Measurements from ENCODE around the gene CREB5. TPM values are rescaled to one million over a fixed set of nuclear protein-coding genes. Genes with fewer than 3 reads are reported as not detected.
A peak's percentile ranks its signal among the peaks of the same experiment; 100 is the strongest.

CREB5 gene
- total RNA-seq, 1 experiment from 2014 or later, result 1.3 TPM

DNA sequence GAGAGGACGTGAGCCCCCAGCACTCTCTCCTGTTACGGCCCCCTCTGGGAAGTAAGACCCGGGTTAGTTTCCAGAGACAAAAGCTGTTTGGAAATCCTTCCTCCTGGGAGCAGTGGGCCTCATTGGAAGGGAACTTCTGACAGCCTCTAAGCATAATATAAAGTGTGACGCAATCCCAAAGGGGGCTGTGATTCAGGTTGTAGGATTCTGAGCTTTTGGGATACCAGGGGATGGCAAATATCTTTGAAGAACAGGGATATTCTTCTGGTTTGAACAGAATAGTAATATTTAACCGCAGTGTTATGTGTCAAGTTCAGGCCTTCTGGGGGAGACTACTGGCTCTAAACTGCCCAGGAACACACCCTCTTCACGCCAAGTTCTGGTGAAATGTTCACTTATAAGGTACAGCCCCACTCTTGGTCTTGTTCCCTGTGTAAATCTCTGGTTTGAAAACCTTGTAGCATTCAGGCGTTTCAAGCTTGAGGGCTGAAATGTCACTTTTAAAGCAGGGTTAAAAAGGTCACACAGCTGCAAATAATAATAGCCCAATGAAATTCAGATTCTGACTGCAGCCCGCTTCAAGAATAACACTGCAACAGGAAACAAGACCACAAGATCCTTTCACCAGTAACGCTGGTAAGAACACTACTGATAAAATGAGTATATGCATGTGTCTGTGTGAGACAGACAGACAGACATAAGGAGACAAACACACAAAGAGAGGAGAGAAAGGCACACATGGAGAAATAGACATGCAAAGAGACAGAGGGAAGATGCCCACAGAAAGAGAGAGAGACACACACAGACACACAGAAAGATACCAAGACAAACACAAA lies 69.0 kb downstream of the CREB5 start (continued):
- TF ChIP-seq, protein P1, sequence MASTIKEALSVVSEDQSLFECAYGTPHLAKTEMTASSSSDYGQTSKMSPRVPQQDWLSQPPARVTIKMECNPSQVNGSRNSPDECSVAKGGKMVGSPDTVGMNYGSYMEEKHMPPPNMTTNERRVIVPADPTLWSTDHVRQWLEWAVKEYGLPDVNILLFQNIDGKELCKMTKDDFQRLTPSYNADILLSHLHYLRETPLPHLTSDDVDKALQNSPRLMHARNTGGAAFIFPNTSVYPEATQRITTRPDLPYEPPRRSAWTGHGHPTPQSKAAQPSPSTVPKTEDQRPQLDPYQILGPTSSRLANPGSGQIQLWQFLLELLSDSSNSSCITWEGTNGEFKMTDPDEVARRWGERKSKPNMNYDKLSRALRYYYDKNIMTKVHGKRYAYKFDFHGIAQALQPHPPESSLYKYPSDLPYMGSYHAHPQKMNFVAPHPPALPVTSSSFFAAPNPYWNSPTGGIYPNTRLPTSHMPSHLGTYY (CRISPR knock-in tag; IDR thresholded peaks at IDR 0.05), result no peak
- TF ChIP-seq ATF1 (CRISPR knock-in tag; IDR thresholded peaks at IDR 0.05) (no peak), NFATC4 (CRISPR knock-in tag; IDR thresholded peaks at IDR 0.05) (no peak)
- TF ChIP-seq, protein P2, sequence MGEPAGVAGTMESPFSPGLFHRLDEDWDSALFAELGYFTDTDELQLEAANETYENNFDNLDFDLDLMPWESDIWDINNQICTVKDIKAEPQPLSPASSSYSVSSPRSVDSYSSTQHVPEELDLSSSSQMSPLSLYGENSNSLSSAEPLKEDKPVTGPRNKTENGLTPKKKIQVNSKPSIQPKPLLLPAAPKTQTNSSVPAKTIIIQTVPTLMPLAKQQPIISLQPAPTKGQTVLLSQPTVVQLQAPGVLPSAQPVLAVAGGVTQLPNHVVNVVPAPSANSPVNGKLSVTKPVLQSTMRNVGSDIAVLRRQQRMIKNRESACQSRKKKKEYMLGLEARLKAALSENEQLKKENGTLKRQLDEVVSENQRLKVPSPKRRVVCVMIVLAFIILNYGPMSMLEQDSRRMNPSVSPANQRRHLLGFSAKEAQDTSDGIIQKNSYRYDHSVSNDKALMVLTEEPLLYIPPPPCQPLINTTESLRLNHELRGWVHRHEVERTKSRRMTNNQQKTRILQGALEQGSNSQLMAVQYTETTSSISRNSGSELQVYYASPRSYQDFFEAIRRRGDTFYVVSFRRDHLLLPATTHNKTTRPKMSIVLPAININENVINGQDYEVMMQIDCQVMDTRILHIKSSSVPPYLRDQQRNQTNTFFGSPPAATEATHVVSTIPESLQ (CRISPR knock-in tag; IDR thresholded peaks at IDR 0.05), result no peak
- TF ChIP-seq, protein P3, sequence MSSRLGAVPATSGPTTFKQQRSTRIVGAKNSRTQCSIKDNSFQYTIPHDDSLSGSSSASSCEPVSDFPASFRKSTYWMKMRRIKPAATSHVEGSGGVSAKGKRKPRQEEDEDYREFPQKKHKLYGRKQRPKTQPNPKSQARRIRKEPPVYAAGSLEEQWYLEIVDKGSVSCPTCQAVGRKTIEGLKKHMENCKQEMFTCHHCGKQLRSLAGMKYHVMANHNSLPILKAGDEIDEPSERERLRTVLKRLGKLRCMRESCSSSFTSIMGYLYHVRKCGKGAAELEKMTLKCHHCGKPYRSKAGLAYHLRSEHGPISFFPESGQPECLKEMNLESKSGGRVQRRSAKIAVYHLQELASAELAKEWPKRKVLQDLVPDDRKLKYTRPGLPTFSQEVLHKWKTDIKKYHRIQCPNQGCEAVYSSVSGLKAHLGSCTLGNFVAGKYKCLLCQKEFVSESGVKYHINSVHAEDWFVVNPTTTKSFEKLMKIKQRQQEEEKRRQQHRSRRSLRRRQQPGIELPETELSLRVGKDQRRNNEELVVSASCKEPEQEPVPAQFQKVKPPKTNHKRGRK (CRISPR knock-in tag; IDR thresholded peaks at IDR 0.05; ENCODE audit: borderline replicate concordance), result no peak

DNA sequence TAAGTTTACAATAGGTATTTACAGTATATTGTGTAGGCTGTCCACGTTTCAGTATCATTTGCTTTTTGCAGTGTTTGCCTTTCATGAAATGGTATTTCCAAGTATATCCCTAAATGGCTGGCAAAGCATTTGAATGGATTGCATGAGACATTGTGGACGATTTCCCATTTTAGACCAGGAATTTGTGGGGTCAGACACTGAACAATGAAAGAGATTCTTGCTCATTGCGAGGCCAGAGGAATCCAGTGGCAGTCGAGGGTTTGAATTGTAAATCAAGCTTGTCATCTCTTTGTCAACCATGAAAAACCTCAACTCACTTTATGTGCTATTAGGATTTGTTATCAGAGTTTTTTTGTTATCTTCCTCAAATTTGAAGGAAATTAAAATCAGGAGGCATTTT lies 70.8 kb downstream of the CREB5 start:
- Mint-ChIP-seq H3K4me1 (peaks cover 66% of the 10 kb centered on the region), H3K36me3 (no peaks in the 10 kb centered on the region), H3K9me3 (no peaks in the 10 kb centered on the region), H3K27me3 (ENCODE audit: low read depth) (no peaks in the 10 kb centered on the region), H3K27ac (peak overlapping the region; percentile 23; the same call in 1 of the 2 replicates), H3K4me3 (no peak overlapping the region)
- TF ChIP-seq ZNF263 (CRISPR knock-in tag; IDR thresholded peaks at IDR 0.05; ENCODE audit: low read depth), result no peak
- TF ChIP-seq, protein P4, sequence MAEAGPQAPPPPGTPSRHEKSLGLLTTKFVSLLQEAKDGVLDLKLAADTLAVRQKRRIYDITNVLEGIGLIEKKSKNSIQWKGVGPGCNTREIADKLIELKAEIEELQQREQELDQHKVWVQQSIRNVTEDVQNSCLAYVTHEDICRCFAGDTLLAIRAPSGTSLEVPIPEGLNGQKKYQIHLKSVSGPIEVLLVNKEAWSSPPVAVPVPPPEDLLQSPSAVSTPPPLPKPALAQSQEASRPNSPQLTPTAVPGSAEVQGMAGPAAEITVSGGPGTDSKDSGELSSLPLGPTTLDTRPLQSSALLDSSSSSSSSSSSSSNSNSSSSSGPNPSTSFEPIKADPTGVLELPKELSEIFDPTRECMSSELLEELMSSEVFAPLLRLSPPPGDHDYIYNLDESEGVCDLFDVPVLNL (CRISPR knock-in tag; IDR thresholded peaks at IDR 0.05; ENCODE audit: borderline replicate concordance, low read depth), result no peak
- ChIA-PET POLR2A (no interaction called here), CTCF (no interaction called here)
- no peak for ATAC-seq
- no peak for DNase-seq (ENCODE audit: low spot score)

DNA sequence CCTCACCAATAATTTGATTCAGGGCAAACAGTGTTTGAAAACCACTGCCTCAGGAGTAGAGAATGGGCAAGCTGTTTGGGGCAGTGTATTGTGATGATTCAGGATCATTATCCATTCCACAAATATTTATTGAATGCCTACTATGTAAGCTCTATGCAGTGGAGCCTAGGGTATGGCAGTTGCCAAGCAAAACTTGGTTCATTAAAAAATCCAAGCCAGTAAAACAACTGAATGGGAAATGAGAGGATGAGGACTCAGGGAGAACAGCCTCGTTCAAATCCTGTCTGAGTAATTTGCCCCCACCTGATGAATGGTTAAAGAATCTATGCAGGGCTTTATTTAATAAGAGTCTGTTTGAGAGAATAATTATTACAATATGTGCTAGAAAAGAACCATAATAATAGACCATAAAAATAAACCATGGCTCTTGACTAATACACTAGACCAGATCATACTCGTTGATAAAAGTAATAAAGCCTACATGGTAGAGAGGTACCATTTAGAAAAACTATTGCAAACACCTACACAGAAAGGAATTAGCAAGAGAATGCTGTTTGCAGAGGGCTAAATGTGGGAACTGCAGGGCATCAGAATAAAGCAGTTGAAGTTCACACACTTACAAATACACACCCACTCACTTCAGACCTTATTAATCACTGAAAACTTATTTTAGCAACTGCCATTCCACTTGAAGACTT lies 71.7 kb downstream of the CREB5 start:
- POLR2A ChIA-PET, result no interaction called here
- no peaks in the 10 kb centered on the region for H3K36me3 Mint-ChIP-seq
- no peak for DNase-seq (ENCODE audit: low spot score)
- ATAC-seq, result no peak
- no peak for TF ChIP-seq ZNF121 (CRISPR knock-in tag; IDR thresholded peaks at IDR 0.05)
- no peak overlapping the region for H3K4me3 Mint-ChIP-seq
- H3K4me1 Mint-ChIP-seq, result peaks cover 67% of the 10 kb centered on the region
- H3K27me3 Mint-ChIP-seq (ENCODE audit: low read depth), result no peaks in the 10 kb centered on the region
- CTCF ChIA-PET, result no interaction called here
- H3K27ac Mint-ChIP-seq, result no peak overlapping the region
- no peaks in the 10 kb centered on the region for H3K9me3 Mint-ChIP-seq

DNA sequence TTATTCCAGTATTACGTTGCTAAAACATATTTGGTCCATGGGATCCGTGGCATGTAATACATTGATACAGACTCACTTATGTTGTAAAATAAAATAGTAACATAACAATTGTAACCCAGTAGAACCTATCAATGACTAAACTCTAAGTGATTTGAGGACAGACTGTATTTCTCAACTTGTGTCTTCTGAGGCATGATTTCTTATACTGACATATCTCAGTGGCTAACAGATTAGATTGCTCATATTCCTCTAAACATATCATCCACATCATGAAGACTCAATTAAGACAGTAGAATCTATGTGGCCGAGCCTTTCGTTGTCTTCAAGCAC lies 72.3 kb downstream of the CREB5 start:
- CTCF ChIA-PET, result no interaction called here
- Mint-ChIP-seq H3K4me3 (no peak overlapping the region), H3K4me1 (peaks cover 62% of the 10 kb centered on the region), H3K9me3 (no peaks in the 10 kb centered on the region), H3K27me3 (ENCODE audit: low read depth) (no peaks in the 10 kb centered on the region), H3K27ac (no peak overlapping the region), H3K36me3 (no peaks in the 10 kb centered on the region)
- DNase-seq (ENCODE audit: low spot score), result no peak
- POLR2A ChIA-PET, result no interaction called here
- ATAC-seq, result no peak
- no peak for TF ChIP-seq GRHL2 (CRISPR knock-in tag; IDR thresholded peaks at IDR 0.05; ENCODE audit: insufficient replicate concordance, severe bottlenecking)
- no peak for TF ChIP-seq SMAD4 (CRISPR knock-in tag; IDR thresholded peaks at IDR 0.05)
- no peak for TF ChIP-seq OVOL2 (CRISPR knock-in tag; IDR thresholded peaks at IDR 0.05; ENCODE audit: borderline replicate concordance)
- TF ChIP-seq TEAD4 (CRISPR knock-in tag; IDR thresholded peaks at IDR 0.05), result no peak
- TF ChIP-seq, protein P4 (CRISPR knock-in tag; IDR thresholded peaks at IDR 0.05; ENCODE audit: borderline replicate concordance, low read depth), result no peak
- TF ChIP-seq GABPB1 (CRISPR knock-in tag; IDR thresholded peaks at IDR 0.05), result no peak
- TF ChIP-seq, protein P1 (CRISPR knock-in tag; IDR thresholded peaks at IDR 0.05), result no peak
- no peak for TF ChIP-seq GTF2I (CRISPR knock-in tag; conservative IDR thresholded peaks at IDR 0.05)
- TF ChIP-seq RORB (CRISPR knock-in tag; IDR thresholded peaks at IDR 0.05), result no peak
- TF ChIP-seq NFE2L1 (CRISPR knock-in tag; IDR thresholded peaks at IDR 0.05), result no peak
- TF ChIP-seq ZNF671 (CRISPR knock-in tag; IDR thresholded peaks at IDR 0.05), result no peak
- TF ChIP-seq ZNF121 (CRISPR knock-in tag; IDR thresholded peaks at IDR 0.05), result no peak
- TF ChIP-seq SOX15 (CRISPR knock-in tag; IDR thresholded peaks at IDR 0.05), result no peak
- no peak for TF ChIP-seq ELF4 (CRISPR knock-in tag; IDR thresholded peaks at IDR 0.05; ENCODE audit: low read depth)
- TF ChIP-seq CREB1 (CRISPR knock-in tag; IDR thresholded peaks at IDR 0.05), result no peak
